H1 (cell line): ENCODE results near the gene RAD51B. TPM values are rescaled to one million over a fixed set of nuclear protein-coding genes. Genes with fewer than 3 reads are reported as not detected.

Experiments used
- CTCF ChIA-PET: fragments of 300-600 bp; sonication (Branson Sonifier 250); formaldehyde crosslinking; loops from one replicate; lab custom pipeline; 2021; ENCODE audit not compliant: partially characterized antibody; lab: Charles Lee
- POLR2A ChIA-PET: fragments of 300-600 bp; sonication (Branson Sonifier 250); formaldehyde crosslinking; loops from one replicate; lab custom pipeline; 2021; ENCODE audit warnings: inconsistent platforms; ENCODE audit not compliant: partially characterized antibody; lab: Charles Lee
- DNase-seq, 2 experiments: peaks; one replicate each; pipeline versions ENCODE4 v3.0.0 to v3.0.0-alpha.2; 2010 to 2022; ENCODE audit warnings: low spot score in 2 of 2, low read depth in 1 of 2, mixed read lengths in 1 of 2
- FAIRE-seq: peaks from 2 replicates; lab custom pipeline; 2011; peaks lifted over from hg19 to GRCh38; lab: Jason Lieb, UNC
- H2AFZ ChIP-seq: 2 replicates; pipeline ENCODE4 v1.8.1; 2012; ENCODE audit warnings: low read length, inconsistent platforms
- H2AK5ac ChIP-seq: 2 replicates; pipeline ENCODE4 v1.6.1; 2013; ENCODE audit warnings: low read depth, low read length
- H2BK120ac ChIP-seq: replicated peaks from 2 replicates; pipeline ENCODE3; 2013; ENCODE audit warnings: low read depth, low read length, inconsistent platforms
- H2BK12ac ChIP-seq: 2 replicates; pipeline ENCODE4 v1.6.1; 2013; ENCODE audit warnings: low read depth, low read length
- H2BK15ac ChIP-seq: 2 replicates; pipeline ENCODE4 v1.6.1; 2013; ENCODE audit warnings: low read length
- H2BK20ac ChIP-seq: 2 replicates; pipeline ENCODE4 v1.6.1; 2013; ENCODE audit warnings: low read length
- H2BK5ac ChIP-seq: 2 replicates; pipeline ENCODE4 v1.6.1; 2013; ENCODE audit warnings: low read depth, low read length
- H3K14ac ChIP-seq: 2 replicates; pipeline ENCODE4 v1.6.1; 2013; ENCODE audit warnings: inconsistent platforms; ENCODE audit not compliant: insufficient read length
- H3K18ac ChIP-seq: 2 replicates; pipeline ENCODE4 v1.6.1; 2013; ENCODE audit warnings: low read length; ENCODE audit errors: extremely low read depth
- H3K23ac ChIP-seq: 2 replicates; pipeline ENCODE4 v1.6.1; 2013; ENCODE audit warnings: inconsistent platforms; ENCODE audit not compliant: insufficient read length
- H3K23me2 ChIP-seq: 2 replicates; pipeline ENCODE4 v1.6.1; 2013; ENCODE audit warnings: low read depth, low read length
- H3K27ac ChIP-seq: 2 replicates; pipeline ENCODE4 v1.6.1; 2011; ENCODE audit warnings: low read depth, low read length, inconsistent platforms
- H3K27me3 ChIP-seq, 4 experiments: replicated peaks in 1 of 4; 1 replicate in 1 of 4; 2 replicates in 3 of 4; pipeline versions ENCODE4 v1.6.1 to v1.8.1; 2011 to 2013; ENCODE audit warnings: low read length in 3 of 4, mild to moderate bottlenecking in 3 of 4, inconsistent platforms in 2 of 4, mixed read lengths in 2 of 4, moderate library complexity in 1 of 4; ENCODE audit not compliant: control insufficient read depth in 3 of 4, insufficient read depth in 3 of 4; ENCODE audit errors: extremely low read depth in 1 of 4
- H3K36me3 ChIP-seq, 4 experiments: 2 replicates each; pipeline versions ENCODE4 v1.6.1 to v1.8.1; 2011 to 2013; ENCODE audit warnings: mild to moderate bottlenecking in 4 of 4, low read length in 3 of 4, moderate library complexity in 2 of 4, control low read depth in 1 of 4, inconsistent platforms in 1 of 4; ENCODE audit not compliant: insufficient read depth in 4 of 4, control insufficient read depth in 2 of 4
- H3K4ac ChIP-seq: replicated peaks from 2 replicates; pipeline ENCODE3; 2013; ENCODE audit warnings: low read length, low read depth, mixed read lengths, inconsistent platforms; ENCODE audit not compliant: insufficient read length
- H3K4me1 ChIP-seq, 4 experiments: replicated peaks in 1 of 4; 1 replicate in 1 of 4; 2 replicates in 3 of 4; pipeline versions ENCODE4 v1.6.1 to v1.8.1; 2011 to 2013; ENCODE audit warnings: low read length in 3 of 4, inconsistent platforms in 2 of 4, mixed read lengths in 1 of 4; ENCODE audit not compliant: insufficient read depth in 4 of 4, control insufficient read depth in 3 of 4
- H3K4me2 ChIP-seq, 2 experiments: 2 replicates each; pipeline versions ENCODE4 v1.6.1 to v1.8.1; 2011 to 2013; ENCODE audit warnings: low read depth in 2 of 2, low read length in 2 of 2, control low read depth in 1 of 2, inconsistent platforms in 1 of 2, mild to moderate bottlenecking in 1 of 2; ENCODE audit not compliant: insufficient read depth in 1 of 2
- H3K4me3 ChIP-seq, 4 experiments: fragments of 200-600, 300-600 bp in 1 of 4; sonication (generic), shearing (Covaris generic), sonication (Bioruptor Twin) in 1 of 4; 2 replicates each; pipeline versions ENCODE4 v1.5.1 to v1.8.1; 2011 to 2016; ENCODE audit warnings: low read length in 4 of 4, low read depth in 3 of 4, control low read depth in 2 of 4, inconsistent platforms in 2 of 4, mild to moderate bottlenecking in 2 of 4, mixed read lengths in 1 of 4, moderate library complexity in 1 of 4; ENCODE audit not compliant: insufficient read depth in 2 of 4; ENCODE audit errors: extremely low read depth in 1 of 4
- H3K56ac ChIP-seq: replicated peaks from 2 replicates; pipeline ENCODE3; 2013; ENCODE audit warnings: low read depth, mild to moderate bottlenecking, mixed read lengths, low read length, inconsistent platforms; ENCODE audit not compliant: insufficient read length
- H3K79me1 ChIP-seq: 2 replicates; pipeline ENCODE4 v1.6.1; 2013; ENCODE audit warnings: low read depth, low read length, control low read depth
- H3K79me2 ChIP-seq, 2 experiments: 2 replicates each; pipeline versions ENCODE4 v1.6.1 to v1.8.1; 2012 to 2013; ENCODE audit warnings: low read length in 2 of 2, mild to moderate bottlenecking in 2 of 2, inconsistent platforms in 1 of 2; ENCODE audit not compliant: insufficient read depth in 2 of 2, control insufficient read depth in 1 of 2
- H3K9ac ChIP-seq, 4 experiments: replicated peaks in 1 of 4; 1 replicate in 1 of 4; 2 replicates in 3 of 4; pipeline versions ENCODE4 v1.6.1 to v1.8.1; 2011 to 2013; ENCODE audit warnings: low read depth in 3 of 4, low read length in 3 of 4, control low read depth in 2 of 4, mild to moderate bottlenecking in 2 of 4, moderate library complexity in 2 of 4, inconsistent platforms in 1 of 4; ENCODE audit errors: extremely low read depth in 1 of 4
- H3K9me3 ChIP-seq, 2 experiments: 2 replicates each; pipeline versions ENCODE4 v1.6.1 to v1.8.1; 2012 to 2013; ENCODE audit warnings: mild to moderate bottlenecking in 2 of 2, moderate library complexity in 2 of 2, control low read depth in 1 of 2, inconsistent platforms in 1 of 2, low read depth in 1 of 2, low read length in 1 of 2, mixed read lengths in 1 of 2; ENCODE audit not compliant: insufficient read depth in 2 of 2
- H4K20me1 ChIP-seq, 2 experiments: replicated peaks in 1 of 2; 2 replicates each; pipeline versions ENCODE3 to v1.8.1; 2011 to 2013; ENCODE audit warnings: inconsistent platforms in 2 of 2, low read length in 2 of 2, mild to moderate bottlenecking in 1 of 2; ENCODE audit not compliant: insufficient read depth in 2 of 2, control insufficient read depth in 1 of 2
- H4K5ac ChIP-seq: 2 replicates; pipeline ENCODE4 v1.6.1; 2013; ENCODE audit warnings: low read length, low read depth, mixed read lengths, inconsistent platforms; ENCODE audit not compliant: insufficient read length
- H4K8ac ChIP-seq: 2 replicates; pipeline ENCODE4 v1.8.0; 2013; ENCODE audit warnings: mild to moderate bottlenecking, moderate library complexity, low read length, inconsistent platforms; ENCODE audit not compliant: insufficient read depth; ENCODE audit errors: extremely low read depth
- H4K91ac ChIP-seq: replicated peaks from 2 replicates; pipeline ENCODE3; 2013; ENCODE audit warnings: low read length, mixed read lengths, inconsistent platforms; ENCODE audit not compliant: insufficient read length
- CBX5 ChIP-seq: fragments of 300-800, 300-1000 bp; sonication (generic); IDR thresholded peaks from 2 replicates; pipeline ENCODE4 v1.7.1; 2016; ENCODE audit warnings: antibody characterized with exemption, low read length, low read depth
- EZH2 ChIP-seq: fragments of 200-600 bp; sonication (generic); IDR thresholded peaks from 2 replicates; pipeline ENCODE4 v1.7.1; 2012; ENCODE audit warnings: low read depth, mild to moderate bottlenecking, moderate library complexity, low read length, inconsistent platforms; ENCODE audit not compliant: severe bottlenecking
- KDM5A ChIP-seq: fragments of 200-600 bp; IDR thresholded peaks from 2 replicates; pipeline ENCODE4 v1.7.1; 2012; ENCODE audit warnings: mild to moderate bottlenecking, low read length, inconsistent platforms, mixed read lengths
- MAFK ChIP-seq: IDR thresholded peaks from 2 replicates; pipeline ENCODE4 v1.6.1; 2012; ENCODE audit warnings: low read depth, mild to moderate bottlenecking, improper control_type of control experiment, low read length
- PHF8 ChIP-seq: fragments of 200-600 bp; sonication (generic); conservative IDR thresholded peaks from 2 replicates; pipeline ENCODE4 v1.7.1; 2012; ENCODE audit warnings: low read depth, mild to moderate bottlenecking, inconsistent platforms, low read length, moderate library complexity
- POU5F1 ChIP-seq: IDR thresholded peaks from 2 replicates; pipeline ENCODE4 v1.6.1; 2011; ENCODE audit warnings: low read depth, mild to moderate bottlenecking, low read length, moderate library complexity
- RAD21 ChIP-seq, 2 experiments: IDR thresholded peaks in 1 of 2; conservative IDR thresholded peaks in 1 of 2; 2 replicates each; pipeline ENCODE4 v1.6.1; 2011; ENCODE audit warnings: low read depth in 2 of 2, low read length in 2 of 2, improper control_type of control experiment in 1 of 2, inconsistent platforms in 1 of 2, mild to moderate bottlenecking in 1 of 2, moderate library complexity in 1 of 2
- RFX5 ChIP-seq: IDR thresholded peaks from 2 replicates; pipeline ENCODE4 v1.6.1; 2011; ENCODE audit warnings: low read depth, low read length, improper control_type of control experiment, borderline replicate concordance
- RXRA ChIP-seq: IDR thresholded peaks from 2 replicates; pipeline ENCODE4 v1.6.1; 2011; ENCODE audit warnings: low read depth, mild to moderate bottlenecking, low read length, moderate library complexity; ENCODE audit not compliant: insufficient read depth
- SP4 ChIP-seq: IDR thresholded peaks from 2 replicates; pipeline ENCODE4 v1.6.1; 2012; ENCODE audit warnings: low read length, inconsistent platforms
- TAF1 ChIP-seq: IDR thresholded peaks from 2 replicates; pipeline ENCODE4 v1.6.1; 2011; ENCODE audit warnings: mild to moderate bottlenecking, low read depth, low read length
- WGBS, 2 experiments: shearing (Covaris generic) in 1 of 2; methylation state at CpG; one replicate each; pipeline versions ENCODE4 v1.1.6 to v1.1.7; 2013 to 2015; ENCODE audit warnings: low lambda C conversion rate in 2 of 2, mixed read lengths in 2 of 2, inconsistent platforms in 1 of 2, low coverage in 1 of 2, missing lambda C conversion rate in 1 of 2; ENCODE audit not compliant: insufficient replicate concordance in 2 of 2, insufficient coverage in 1 of 2, insufficient read length in 1 of 2; ENCODE audit errors: extremely low coverage in 1 of 2, missing lambda C conversion rate in 1 of 2; 5-methylcytosine and 5-hydroxymethylcytosine counted together
- polyA plus RNA-seq, 7 experiments: library from polyadenylated mRNA; depleted of rRNA in 3 of 7; stranded (reverse) in 5 of 7; unstranded in 2 of 7; fragments of >200 nt in 5 of 7; fragments of 200-250 nt in 2 of 7; gene quantifications; 1 replicate in 5 of 7; 2 replicates in 1 of 7; 4 replicates in 1 of 7; pipeline versions ENCODE4 v1.2.1 to v1.2.3, GENCODE V29; 2011 to 2013; ENCODE audit warnings: missing spikeins in 2 of 7, mixed read lengths in 2 of 7
- total RNA-seq: library from RNA; stranded (reverse); fragmentation: NEBNext Ultra II Directional; extraction: Animal tissue kit (Norgen Biotek cat#: 25700); gene quantifications from 2 replicates; pipeline ENCODE4 v1.2.1, GENCODE V29; 2021
- TF ChIP-seq, protein P1 (sequence below): IDR thresholded peaks from 2 replicates; pipeline ENCODE4 v1.6.1; 2011; ENCODE audit warnings: low read length, improper control_type of control experiment

RAD51B gene
- total and polyA plus RNA-seq, 2 of the 8 experiments (the other 6 are each of a cell fraction or from before 2014, with no cell fraction given) = 3.9 to 14.9 TPM

DNA sequence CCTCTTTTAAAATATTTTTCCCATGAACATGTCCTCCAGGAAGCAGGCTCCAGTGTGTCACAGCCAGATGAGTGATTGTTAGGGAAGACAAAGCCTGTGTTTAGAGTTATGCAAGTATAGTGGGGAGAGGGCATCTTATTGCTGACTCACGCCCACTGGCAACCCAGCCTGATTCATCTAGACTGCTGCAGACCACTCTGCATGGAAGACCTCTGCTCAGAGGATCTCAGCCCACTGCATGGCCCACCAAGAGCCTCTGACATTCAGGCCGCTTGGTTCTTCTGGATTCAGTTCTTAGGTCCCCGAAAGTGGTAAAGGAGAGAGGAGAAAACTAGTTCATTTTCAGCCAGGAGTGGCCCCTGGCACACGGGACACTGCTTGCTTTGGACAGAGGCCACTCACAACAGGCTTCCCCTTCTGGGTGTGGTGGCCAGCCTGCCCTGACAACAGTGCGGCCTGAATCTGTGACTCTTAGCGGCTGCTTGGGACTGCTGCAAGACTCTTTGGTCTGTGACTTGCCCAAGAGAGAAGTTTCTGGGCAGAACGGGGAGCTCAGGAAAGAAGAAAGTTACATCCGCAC is 707.0 kb downstream of the RAD51B start:
- H3K18ac ChIP-seq = no peak overlapping the region
- no peak overlapping the region for H3K27ac ChIP-seq
- no peak overlapping the region for H3K4me2 ChIP-seq
- no peaks in the 10 kb centered on the region for H3K23me2 ChIP-seq
- H3K23ac ChIP-seq = no peak overlapping the region
- no peaks in the 10 kb centered on the region for H3K79me2 ChIP-seq
- no peak overlapping the region for H2AK5ac ChIP-seq
- no peaks in the 10 kb centered on the region; a peak in 1 of 7 replicates for H3K4me1 ChIP-seq
- H3K9me3 ChIP-seq = peaks cover 7 to 13% of the 10 kb centered on the region in 2 experiments; a peak in 2 of 4 replicates
- H2BK12ac ChIP-seq = no peak overlapping the region
- 87% methylated on average over 8 of the region's 8 CpGs; no CpG with 5 or more reads in 1 of the 2 experiments for WGBS, 2 experiments
- no peak overlapping the region for H2BK5ac ChIP-seq
- H3K9ac ChIP-seq = no peak overlapping the region
- H4K91ac ChIP-seq = no peak overlapping the region
- CTCF ChIA-PET = interaction anchor here (0.6 to 3.5 kb wide), 4 partner anchors 34 to 290 kb away, joined by 3 to 8 read pairs (median 3); no protein-coding TSS in a partner anchor
- no peak overlapping the region for H3K14ac ChIP-seq
- H3K56ac ChIP-seq = no peak overlapping the region
- no peak overlapping the region for H2BK20ac ChIP-seq
- H3K4ac ChIP-seq = no peak overlapping the region
- H3K27me3 ChIP-seq = no peaks in the 10 kb centered on the region
- no peak overlapping the region for H2BK15ac ChIP-seq
- DNase-seq (no peak), FAIRE-seq (no peak)
- no peaks in the 10 kb centered on the region; a peak in 1 of 8 replicates for H3K36me3 ChIP-seq
- H4K20me1 ChIP-seq = no peaks in the 10 kb centered on the region
- H4K8ac ChIP-seq = no peak overlapping the region
- no peak overlapping the region for H2AFZ ChIP-seq
- POLR2A ChIA-PET = interaction anchor here (0.9 kb wide), 1 partner anchor 12 kb away, joined by 3 read pairs; no protein-coding TSS in a partner anchor
- no peak overlapping the region for H4K5ac ChIP-seq
- no peaks in the 10 kb centered on the region for H3K79me1 ChIP-seq
- no peak overlapping the region for H3K4me3 ChIP-seq
- H2BK120ac ChIP-seq = no peak overlapping the region
- TF ChIP-seq EZH2 (no peak), MAFK (no peak), POU5F1 (no peak), RFX5 (no peak), CBX5 (no peak), RXRA (no peak), SP4 (no peak), PHF8 (no peak), RAD21 (IDR thresholded peaks at IDR 0.05 in 1 of 2, conservative IDR thresholded peaks at IDR 0.05 in 1 of 2; ENCODE audit: low read depth in 2 of 2, low read length in 2 of 2) (no peak), KDM5A (no peak), TAF1 (no peak)
- TF ChIP-seq, protein P1, sequence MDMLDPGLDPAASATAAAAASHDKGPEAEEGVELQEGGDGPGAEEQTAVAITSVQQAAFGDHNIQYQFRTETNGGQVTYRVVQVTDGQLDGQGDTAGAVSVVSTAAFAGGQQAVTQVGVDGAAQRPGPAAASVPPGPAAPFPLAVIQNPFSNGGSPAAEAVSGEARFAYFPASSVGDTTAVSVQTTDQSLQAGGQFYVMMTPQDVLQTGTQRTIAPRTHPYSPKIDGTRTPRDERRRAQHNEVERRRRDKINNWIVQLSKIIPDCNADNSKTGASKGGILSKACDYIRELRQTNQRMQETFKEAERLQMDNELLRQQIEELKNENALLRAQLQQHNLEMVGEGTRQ = no peak
